ENCODE measurements around the gene STAC.
A peak's percentile ranks its signal among the peaks of the same experiment; 100 is the strongest.

Gene STAC

DNA sequence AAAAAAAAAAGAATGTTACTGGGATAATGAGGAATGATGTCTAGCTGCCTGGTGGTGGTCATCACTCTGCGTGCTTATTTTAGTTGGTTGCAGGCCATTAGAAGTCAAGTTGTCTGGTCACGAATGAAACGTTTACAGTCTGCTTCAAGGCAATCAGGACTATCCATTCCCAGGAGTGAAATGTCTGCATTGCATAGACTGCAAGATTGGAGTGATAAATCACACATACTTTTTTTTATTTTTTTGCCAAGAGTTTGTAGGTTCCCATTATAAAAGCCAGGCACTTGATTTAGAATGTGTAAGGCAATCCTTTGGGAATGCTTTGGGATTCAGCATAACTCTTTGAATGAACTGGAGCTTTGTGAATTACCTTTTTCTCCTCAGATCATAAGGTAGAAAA lies 132.3 kb downstream of the STAC start:
- no peak overlapping the region for H3K4me3 ChIP-seq (ENCODE audit: low read length)
- TF ChIP-seq, protein P1, sequence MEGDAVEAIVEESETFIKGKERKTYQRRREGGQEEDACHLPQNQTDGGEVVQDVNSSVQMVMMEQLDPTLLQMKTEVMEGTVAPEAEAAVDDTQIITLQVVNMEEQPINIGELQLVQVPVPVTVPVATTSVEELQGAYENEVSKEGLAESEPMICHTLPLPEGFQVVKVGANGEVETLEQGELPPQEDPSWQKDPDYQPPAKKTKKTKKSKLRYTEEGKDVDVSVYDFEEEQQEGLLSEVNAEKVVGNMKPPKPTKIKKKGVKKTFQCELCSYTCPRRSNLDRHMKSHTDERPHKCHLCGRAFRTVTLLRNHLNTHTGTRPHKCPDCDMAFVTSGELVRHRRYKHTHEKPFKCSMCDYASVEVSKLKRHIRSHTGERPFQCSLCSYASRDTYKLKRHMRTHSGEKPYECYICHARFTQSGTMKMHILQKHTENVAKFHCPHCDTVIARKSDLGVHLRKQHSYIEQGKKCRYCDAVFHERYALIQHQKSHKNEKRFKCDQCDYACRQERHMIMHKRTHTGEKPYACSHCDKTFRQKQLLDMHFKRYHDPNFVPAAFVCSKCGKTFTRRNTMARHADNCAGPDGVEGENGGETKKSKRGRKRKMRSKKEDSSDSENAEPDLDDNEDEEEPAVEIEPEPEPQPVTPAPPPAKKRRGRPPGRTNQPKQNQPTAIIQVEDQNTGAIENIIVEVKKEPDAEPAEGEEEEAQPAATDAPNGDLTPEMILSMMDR (conservative IDR thresholded peaks at IDR 0.05; ENCODE audit: low read length) = no peak
- DNase-seq (ENCODE audit: low read depth) = peak; percentile 60

DNA sequence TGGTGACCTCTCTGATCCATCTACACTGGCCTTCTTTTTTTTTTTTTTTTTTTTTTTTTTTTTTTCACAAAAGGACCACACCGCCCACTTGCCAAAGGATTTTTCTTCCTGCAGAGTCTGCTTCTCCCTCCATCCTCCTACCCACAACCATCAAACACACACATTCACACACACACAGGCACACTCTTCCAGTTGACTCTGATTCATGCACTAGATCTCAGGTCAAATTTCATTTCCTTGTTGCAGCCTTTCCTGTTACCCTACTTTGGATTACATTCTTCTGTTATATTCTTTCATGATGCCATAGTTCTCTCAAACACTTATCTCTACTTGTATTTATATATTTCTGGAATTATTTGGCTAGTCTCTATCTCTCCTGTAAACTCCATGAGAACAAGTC lies 133.9 kb downstream of the STAC start:
- TF ChIP-seq, protein P1 (conservative IDR thresholded peaks at IDR 0.05; ENCODE audit: low read length) = no peak
- no peak overlapping the region for H3K4me3 ChIP-seq (ENCODE audit: low read length)
- no peak for DNase-seq (ENCODE audit: low read depth)

DNA sequence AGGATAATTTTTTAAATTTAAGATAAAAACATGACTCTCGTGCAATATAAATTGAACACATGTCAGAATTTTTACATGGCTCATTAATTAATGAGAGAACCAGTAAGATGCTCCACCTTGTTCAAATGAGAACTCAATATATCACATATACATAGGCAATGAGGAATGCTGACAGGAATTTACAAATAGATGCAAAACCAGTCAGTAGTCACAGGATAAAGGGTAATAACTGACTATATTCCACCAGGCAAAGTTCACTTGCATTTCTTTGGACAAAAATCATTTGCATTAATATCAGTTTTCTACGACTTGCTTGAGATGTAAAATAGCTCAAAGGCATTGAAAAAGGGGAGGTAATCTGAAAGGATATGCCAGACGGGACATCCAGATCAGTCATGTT lies 139.4 kb downstream of the STAC start:
- no peak for DNase-seq (ENCODE audit: low read depth)
- no peak overlapping the region for H3K4me3 ChIP-seq (ENCODE audit: low read length)
- TF ChIP-seq, protein P1 (conservative IDR thresholded peaks at IDR 0.05; ENCODE audit: low read length) = no peak

DNA sequence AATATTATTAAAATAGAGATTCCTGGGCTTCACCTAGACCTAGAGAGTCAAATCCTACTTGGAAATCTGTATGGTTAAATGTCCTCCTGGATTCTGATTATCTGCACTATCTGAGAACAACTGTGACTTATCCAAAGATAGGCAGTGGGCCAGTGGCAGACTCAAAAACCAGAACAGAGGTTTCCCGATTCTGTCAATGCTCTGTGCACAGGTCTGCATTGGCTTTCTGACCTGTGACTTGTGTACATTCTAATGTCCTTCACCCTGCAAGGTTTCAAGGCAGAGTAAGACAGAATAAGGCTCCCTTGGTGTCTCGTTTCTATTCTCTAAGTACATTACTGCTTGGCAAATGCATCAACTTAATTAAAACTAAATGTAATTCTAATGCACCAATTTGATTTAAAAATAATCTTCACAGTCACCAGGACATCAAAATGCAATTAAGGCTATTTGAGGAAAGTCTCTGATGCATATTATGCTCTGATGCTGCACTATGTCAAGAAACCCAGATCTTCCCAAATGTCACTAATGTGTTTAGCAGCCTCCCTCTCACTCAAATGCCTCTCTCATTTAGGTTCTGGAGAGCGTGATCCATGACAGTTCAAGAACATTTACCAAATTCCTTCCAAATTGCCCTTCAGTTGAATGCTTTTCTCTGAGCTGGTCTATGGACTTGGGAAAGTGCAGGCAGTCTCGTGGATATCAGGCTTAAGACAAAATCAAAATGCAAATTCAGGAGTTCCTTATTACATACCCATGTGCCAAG lies 140.1 kb downstream of the STAC start:
- DNase-seq (ENCODE audit: low read depth) = no peak
- H3K4me3 ChIP-seq (ENCODE audit: low read length) = no peak overlapping the region
- TF ChIP-seq, protein P1 (conservative IDR thresholded peaks at IDR 0.05; ENCODE audit: low read length) = no peak

DNA sequence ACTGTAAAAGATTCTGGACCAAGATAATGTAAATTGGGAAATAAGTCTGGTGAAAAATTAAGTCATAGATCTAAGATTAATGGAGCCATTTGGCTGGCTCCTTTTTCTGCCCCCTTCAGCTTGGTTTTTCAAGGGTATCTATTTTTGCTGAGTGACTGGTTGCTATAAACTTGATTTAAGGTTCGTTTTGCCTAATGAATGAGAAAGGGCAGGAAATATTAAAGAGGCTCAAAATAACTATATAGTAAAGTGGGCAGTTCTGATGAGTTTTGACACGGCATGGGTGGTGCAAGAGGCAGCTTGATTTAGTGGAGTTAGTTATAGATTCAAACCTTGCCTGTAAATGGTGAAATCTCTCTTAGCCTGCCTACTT lies 140.7 kb downstream of the STAC start:
- TF ChIP-seq, protein P1 (conservative IDR thresholded peaks at IDR 0.05; ENCODE audit: low read length) = no peak
- no peak overlapping the region for H3K4me3 ChIP-seq (ENCODE audit: low read length)
- DNase-seq (ENCODE audit: low read depth) = no peak

DNA sequence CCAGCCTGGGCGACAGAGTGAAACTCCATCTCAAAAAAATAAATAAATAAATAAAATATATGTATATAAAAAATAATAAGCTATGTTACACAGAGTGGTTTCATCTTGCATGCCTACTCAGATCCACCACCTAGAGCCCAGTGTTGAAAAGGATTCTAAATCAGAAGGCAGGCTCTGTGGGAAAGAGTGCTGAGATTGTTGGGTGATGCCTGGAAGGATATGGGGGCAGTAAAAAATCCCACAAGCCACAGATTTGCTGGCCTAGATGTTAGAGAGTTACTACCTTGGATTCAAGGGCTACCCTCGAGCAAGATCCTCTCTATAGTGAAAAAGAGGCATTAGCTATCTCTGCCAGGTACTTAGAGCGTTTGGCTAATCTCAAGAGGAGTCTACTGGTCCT lies 144.3 kb downstream of the STAC start:
- TF ChIP-seq, protein P1 (conservative IDR thresholded peaks at IDR 0.05; ENCODE audit: low read length) = peak; percentile 19
- H3K4me3 ChIP-seq (ENCODE audit: low read length) = no peak overlapping the region
- peak; percentile 61 for DNase-seq (ENCODE audit: low read depth)

DNA sequence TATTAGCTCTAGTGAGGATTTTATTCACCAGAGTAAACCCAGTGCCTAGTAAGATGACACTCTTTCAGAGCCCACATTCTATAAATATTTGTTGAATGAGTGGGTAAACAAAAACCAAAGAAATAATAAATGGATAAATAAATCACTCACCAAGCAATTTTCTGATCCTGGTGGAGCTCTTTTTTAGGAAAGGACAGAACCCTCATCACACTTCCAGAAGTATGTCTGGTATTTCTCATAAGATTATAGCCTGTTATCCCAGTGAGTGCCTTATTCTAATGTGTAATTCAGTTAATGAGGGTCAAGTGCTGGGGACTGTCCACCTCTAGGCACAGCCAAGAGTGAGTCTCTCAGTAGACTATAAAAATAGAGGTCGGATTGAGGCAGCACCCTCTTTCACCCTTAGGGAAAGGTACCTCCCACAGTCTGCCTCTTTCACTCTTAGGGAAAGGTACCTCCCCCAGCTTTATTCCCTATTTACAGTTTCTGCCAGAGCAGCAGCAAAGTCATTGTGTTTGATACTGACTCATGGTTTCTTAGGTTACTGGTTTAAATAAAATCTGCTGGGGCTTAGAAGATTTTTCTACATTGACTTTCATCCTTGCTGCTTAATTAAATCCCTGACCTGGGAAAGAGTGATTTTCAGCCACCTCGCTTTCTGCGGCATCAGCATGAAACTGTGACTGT lies 145.0 kb downstream of the STAC start:
- peak; percentile 87 for DNase-seq (ENCODE audit: low read depth)
- TF ChIP-seq, protein P1 (conservative IDR thresholded peaks at IDR 0.05; ENCODE audit: low read length) = no peak
- no peak overlapping the region for H3K4me3 ChIP-seq (ENCODE audit: low read length)
